H54 (cell line): Measurements from ENCODE around the gene S1PR4.
"Not testable (repeated sequence)": the region's sequence is repeated elsewhere in the genome, so short reads cannot be mapped to it uniquely, and the experiment has no call there.

Source experiments
- DNase-seq: peaks from one replicate; pipeline ENCODE4 v3.0.0; 2011; ENCODE audit warnings: low spot score, mixed read lengths; ENCODE audit not compliant: insufficient read length
- FAIRE-seq: peaks from 3 replicates; lab custom pipeline; 2011; peaks lifted over from hg19 to GRCh38; lab: Jason Lieb, UNC
- POLR2A ChIP-seq: IDR thresholded peaks from 2 replicates; pipeline ENCODE4 v1.6.1; 2011; ENCODE audit warnings: low read depth, mild to moderate bottlenecking, low read length

Gene S1PR4

DNA sequence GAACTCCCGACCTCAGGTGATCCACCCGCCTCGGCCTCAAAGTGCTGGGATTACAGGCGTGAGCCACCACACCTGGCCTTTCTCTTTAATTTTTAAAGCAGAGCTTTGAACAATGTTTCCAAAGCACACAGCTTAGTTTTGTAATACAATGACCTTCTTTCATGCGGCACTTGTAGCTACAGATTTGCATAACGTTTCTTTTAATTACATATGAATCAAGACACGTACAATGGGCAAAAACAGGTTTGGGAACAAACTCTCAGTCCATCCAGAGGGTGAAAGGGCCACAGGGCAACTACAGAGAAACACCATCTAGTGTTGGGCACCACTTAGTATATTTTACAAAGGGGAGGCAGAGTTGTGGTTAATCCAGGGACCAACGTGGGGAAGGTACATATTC, 19.0 kb upstream of the S1PR4 start:
- FAIRE-seq (no peak), DNase-seq (no peak)
- no peak for TF ChIP-seq POLR2A

DNA sequence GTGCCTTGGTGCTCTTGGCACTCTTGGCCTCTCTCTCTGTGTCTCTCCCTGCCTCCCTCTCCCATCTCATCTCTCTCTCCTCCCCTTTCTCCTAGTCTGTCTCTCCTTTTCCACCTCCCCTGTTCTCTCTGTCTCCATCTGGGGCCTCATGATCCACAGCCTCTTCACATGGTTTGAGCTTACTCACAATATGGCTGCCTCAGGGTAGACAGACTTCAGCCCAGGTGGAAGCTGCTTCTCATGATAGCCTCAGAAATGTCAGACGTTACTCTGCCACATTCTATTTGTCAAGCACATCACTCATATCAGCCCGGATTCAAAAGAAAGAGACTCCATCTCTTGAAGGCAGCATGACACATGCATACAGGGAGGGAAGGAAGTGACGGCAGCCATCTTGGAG, 18.4 kb upstream of the S1PR4 start:
- FAIRE-seq (no peak), DNase-seq (no peak)
- no peak for TF ChIP-seq POLR2A

DNA sequence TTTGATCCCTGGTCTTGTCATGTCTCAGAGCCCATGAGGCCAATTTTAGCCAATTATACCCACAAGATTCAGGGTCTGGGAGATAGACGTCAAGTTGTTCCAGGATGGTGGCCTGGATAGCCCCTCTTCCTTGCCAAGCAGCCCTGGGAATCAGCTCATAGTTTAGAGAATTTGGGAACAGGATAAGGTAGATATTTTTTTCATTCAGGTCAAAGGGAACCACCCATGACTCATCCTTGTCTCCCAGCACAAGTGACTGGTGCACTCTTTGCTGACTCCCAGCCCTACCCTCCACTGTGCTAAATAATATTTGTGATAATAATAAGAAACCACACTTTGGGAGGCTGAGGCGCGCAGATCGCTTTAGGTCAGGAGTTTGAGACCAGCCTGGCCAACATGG, 17.1 kb upstream of the S1PR4 start:
- FAIRE-seq (no peak), DNase-seq (peak; percentile 89)
- no peak for TF ChIP-seq POLR2A

DNA sequence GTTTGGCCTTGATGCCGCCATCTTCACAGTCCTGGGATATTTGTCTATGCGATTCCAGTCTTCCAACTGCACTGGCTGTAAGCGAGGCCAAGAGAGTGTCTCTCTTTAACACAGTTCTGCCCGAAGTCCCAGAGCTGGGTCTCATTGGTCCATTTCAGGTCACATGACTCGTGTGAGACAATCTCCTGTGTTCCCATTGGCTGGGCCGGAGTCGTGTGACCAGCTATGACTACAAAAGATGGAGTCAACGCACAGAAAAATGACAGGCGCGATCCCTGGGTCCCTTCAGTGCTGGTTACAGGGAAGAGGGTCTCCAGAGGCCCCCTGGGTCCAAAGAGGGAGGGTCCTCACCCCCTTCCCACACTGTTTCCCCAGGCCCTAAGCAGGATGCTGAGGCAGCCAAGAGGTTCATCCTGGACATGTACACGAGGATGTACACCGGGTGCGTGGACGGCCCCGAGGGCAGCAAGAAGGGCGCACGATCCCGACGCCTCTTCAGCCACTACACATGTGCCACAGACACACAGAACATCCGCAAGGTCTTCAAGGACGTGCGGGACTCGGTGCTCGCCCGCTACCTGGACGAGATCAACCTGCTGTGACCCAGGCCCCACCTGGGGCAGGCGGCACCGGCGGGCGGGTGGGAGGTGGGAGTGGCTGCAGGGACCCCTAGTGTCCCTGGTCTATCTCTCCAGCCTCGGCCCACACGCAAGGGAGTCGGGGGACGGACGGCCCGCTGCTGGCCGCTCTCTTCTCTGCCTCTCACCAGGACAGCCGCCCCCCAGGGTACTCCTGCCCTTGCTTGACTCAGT, 15.9 kb upstream of the S1PR4 start:
- FAIRE-seq = no peak
- no peak for TF ChIP-seq POLR2A
- DNase-seq = peak; percentile 80

DNA sequence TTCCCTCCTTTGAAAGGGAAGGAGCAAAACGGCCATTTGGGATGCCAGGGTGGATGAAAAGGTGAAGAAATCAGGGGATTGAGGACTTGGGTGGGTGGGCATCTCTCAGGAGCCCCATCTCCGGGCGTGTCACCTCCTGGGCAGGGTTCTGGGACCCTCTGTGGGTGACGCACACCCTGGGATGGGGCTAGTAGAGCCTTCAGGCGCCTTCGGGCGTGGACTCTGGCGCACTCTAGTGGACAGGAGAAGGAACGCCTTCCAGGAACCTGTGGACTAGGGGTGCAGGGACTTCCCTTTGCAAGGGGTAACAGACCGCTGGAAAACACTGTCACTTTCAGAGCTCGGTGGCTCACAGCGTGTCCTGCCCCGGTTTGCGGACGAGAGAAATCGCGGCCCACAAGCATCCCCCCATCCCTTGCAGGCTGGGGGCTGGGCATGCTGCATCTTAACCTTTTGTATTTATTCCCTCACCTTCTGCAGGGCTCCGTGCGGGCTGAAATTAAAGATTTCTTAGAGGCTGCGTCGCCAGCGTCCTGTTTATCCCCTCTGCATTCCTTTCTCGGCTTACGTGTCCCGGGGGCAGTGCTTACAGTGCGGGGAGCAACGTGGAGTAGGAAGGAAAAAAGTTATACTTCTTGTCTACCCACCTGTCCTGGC, 15.2 kb upstream of the S1PR4 start:
- FAIRE-seq (no peak), DNase-seq (peak; percentile 96)
- no peak for TF ChIP-seq POLR2A

DNA sequence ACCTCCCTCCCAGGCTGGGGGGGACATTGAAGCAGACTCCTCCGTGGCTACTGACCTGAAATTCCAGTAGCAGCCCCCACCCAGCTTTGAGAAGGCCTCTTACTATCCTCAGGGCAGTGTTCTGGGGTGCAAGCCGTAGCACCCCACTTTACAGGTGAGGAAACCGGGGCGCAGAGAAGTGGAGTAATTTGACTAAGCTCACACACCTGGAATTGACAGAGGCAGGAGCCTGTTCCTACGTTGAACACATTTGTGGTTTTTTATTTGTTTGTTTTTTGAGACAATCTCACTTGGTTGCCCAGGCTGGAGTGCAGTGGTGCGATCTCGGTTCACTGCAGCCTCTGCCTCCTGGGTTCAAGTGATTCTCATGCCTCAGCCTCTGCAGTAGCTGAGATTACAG, 14.6 kb upstream of the S1PR4 start:
- no peak for TF ChIP-seq POLR2A
- DNase-seq = no peak
- no peak for FAIRE-seq

DNA sequence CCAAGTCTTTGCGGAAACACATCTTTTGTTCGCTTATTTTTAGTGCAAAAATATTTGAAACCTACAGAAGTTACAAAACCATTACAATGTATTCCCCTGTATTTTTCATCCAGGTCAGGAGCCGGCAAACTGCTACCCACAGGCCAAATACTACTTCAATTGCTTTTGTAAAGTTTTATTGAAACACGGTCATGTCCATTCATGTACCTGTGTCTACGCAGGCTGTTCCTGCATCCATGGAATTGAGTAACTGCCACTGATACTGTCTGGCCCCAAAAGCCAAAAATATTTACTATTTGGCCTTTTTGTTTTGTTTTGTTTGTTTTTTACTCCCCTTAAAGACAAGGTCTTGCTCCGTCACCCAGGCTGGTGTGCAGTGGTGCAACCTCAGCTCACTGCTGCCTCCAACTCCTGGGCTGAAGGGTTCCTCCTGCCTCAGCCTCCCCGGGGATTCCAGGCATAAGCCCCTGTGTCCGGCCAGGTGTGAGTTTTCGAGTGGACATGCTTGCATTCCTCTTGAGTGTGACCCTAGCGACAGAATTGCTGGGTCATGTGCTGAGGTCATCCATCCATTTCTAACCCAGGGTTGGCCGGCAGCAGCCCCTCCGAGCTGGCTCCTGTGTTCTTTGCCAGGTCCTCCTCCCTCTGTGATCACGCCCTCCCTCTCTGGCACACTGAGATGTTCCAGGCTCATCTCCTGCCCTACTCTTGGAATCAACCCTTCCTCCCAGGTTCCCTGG, 10.9 kb upstream of the S1PR4 start:
- no peak for TF ChIP-seq POLR2A
- DNase-seq (no peak), FAIRE-seq (no peak)

DNA sequence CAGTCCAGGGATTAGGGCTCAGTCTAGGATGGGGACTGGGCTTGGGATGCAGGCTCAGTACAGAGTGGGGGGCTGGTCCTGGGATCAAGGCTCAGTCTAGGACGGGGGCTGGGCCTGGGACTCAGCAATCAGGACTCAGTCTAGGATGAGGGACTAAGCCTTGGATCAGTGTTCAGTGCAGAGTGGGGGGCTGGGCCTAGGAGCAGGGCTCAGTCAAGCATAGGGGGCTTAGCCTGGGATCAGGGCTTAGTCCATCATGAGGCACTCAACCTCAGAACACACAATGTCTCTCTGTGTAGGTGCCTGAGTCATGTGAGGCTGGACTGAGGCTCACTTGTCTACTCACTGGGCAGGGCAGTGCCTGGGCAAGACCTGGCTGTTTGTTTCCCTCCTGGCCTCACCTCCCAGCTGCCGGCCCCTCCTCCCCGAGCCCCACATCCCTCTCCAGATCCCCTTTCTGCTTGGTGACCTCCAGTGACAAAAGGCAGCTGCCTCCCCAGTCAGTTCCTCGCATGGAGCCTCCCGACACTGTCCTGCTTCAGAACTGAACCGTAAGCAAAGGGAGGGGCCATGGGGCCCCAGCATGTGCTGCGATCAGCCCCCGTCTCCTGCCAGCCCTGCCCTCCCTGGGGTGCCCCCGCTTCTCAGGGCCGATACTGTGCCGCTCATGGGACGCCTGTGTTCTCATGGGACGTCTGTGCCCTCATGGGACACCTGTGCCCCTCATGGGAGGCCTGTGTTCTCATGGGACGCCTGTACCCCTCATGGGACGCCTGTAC, 6.5 kb upstream of the S1PR4 start:
- DNase-seq (peak; percentile 54), FAIRE-seq (no peak)
- TF ChIP-seq POLR2A = no peak

DNA sequence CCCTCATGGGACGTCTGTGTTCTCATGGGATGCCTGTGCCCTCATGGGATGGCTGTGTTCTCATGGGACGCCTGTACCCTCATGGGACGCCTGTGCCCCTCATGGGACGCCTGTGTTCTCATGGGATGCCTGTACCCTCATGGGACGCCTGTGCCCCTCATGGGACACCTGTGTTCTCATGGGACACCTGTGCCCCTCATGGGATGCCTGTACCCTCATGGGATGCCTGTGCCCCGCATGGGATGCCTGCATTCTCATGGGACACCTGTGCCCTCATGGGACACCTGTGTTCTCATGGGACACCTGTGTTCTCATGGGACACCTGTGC, 5.9 kb upstream of the S1PR4 start:
- FAIRE-seq, DNase-seq: not testable (repeated sequence)

DNA sequence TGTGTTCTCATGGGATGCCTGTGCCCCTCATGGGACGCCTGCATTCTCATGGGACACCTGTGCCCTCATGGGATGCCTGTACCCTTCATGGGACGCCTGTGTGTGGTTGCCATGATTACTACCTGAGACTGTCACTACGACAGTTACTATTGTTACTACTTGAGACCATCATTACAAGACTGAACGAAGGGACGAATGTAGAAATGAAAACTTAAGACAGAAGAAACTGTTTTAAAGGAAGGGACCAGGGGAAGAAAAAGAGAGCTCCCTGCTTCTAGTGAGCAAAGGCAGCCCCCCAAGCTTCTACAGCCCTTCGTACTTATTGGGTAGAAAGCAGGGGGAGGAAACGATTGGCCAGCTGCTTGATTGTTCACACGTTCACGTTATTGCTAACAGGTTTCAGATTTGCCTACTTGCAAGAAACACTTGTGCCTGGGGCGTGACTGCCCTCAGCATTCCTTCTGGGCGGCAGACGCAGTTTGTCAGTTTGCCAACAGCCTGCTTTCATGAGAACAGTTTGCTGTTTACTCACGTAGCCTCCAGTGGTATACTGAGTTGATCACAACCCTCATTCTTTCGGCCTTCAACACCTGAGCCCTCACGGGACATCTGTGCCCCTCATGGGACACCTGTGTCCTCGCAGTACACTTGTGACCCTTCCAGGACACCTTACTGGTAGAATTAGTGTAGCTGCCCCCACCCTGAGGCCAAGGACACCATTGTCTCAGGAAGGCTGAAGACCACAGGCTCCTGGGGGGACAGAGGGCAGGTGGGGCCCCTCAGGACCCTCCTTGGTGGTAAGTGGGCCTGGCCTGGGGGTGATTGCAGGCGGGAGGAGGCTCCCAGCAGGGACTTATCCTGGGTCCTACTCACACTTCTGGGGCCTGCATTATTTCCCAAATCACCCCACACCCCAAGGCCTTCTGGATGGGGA, 2.5 kb upstream of the S1PR4 start:
- 0 out of 2 replicates have a peak, but pooled peaks have one; percentile 3 for TF ChIP-seq POLR2A
- DNase-seq (no peak), FAIRE-seq (peak; percentile 85)

DNA sequence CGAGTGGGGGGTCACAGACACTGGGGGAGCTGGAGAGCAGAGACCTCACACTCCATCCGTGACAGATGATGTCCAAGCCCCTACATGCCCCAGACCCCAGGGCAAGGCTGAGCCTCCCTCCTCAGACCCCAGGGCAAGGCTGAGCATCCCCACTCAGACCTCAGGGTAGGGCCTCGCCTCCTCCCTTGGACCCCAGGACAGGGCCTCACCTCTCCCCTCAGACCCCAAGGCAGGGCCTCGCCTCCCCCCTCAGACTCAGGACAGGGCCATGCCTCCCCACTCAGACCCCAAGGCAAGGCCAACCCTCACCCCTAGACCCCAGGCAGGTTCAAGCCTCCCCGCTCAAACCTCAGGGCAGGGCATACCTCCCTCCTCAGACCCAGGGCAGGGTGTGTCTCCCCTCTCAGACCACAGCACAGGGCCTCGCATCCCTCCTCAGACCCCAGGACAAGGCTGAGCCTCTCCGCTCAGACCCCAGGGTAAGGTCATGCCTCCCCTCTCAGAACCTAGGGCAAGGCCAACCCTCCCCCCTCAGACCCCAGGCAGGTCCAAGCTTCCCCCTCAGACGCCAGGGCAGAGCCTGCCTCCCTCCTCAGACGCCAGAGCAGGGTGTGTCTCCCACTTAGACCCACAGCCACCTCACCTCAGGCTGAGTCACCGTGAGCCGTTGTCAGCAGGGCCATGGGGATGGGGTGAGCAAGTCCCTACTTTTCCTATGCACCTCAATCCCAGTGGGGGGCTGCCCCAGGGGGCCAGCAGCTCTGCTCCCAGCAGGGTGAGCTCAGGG, 1.7 kb upstream of the S1PR4 start:
- peak; percentile 100 for DNase-seq
- FAIRE-seq = peak; percentile 88
- peak; percentile 44; the same call in 1 of the 2 replicates for TF ChIP-seq POLR2A

DNA sequence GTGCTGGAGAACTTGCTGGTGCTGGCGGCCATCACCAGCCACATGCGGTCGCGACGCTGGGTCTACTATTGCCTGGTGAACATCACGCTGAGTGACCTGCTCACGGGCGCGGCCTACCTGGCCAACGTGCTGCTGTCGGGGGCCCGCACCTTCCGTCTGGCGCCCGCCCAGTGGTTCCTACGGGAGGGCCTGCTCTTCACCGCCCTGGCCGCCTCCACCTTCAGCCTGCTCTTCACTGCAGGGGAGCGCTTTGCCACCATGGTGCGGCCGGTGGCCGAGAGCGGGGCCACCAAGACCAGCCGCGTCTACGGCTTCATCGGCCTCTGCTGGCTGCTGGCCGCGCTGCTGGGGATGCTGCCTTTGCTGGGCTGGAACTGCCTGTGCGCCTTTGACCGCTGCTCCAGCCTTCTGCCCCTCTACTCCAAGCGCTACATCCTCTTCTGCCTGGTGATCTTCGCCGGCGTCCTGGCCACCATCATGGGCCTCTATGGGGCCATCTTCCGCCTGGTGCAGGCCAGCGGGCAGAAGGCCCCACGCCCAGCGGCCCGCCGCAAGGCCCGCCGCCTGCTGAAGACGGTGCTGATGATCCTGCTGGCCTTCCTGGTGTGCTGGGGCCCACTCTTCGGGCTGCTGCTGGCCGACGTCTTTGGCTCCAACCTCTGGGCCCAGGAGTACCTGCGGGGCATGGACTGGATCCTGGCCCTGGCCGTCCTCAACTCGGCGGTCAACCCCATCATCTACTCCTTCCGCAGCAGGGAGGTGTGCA, 587 bp downstream of the S1PR4 start:
- DNase-seq (no peak), FAIRE-seq (no peak)
- no peak for TF ChIP-seq POLR2A
